Gastrocnemius medialis (tissue), 4 donors: ENCODE measurements around the gene NES. TPM values are rescaled to one million over a fixed set of nuclear protein-coding genes. Genes with fewer than 3 reads are reported as not detected.

Experiments
- ATAC-seq, 2 donors: fragments of 150-250 bp; one replicate each; pipeline ENCODE4 v1.9.1; 2016
- DNase-seq, 2 donors: peaks; one replicate each; pipeline ENCODE4 v3.0.0-alpha.2; 2019
- H3K27ac ChIP-seq, 4 donors: fragments of 200-600 bp; sonication (generic); 1 replicate in 1 of 4; 2 replicates in 3 of 4; pipeline ENCODE4 v1.5.1; 2016 to 2018; ENCODE audit warnings: mild to moderate bottlenecking in 2 of 4, moderate library complexity in 1 of 4
- H3K27me3 ChIP-seq, 3 donors: fragments of 200-600 bp; sonication (generic) in 2 of 3; 1 replicate in 1 of 3; 2 replicates in 2 of 3; pipeline versions ENCODE4 v1.5.1 to v1.6.0; 2016 to 2019; ENCODE audit warnings: mild to moderate bottlenecking in 1 of 3, moderate library complexity in 1 of 3
- H3K36me3 ChIP-seq, 2 donors: fragments of 200-600 bp; sonication (generic) in 1 of 2; one replicate each; pipeline ENCODE4 v1.5.1; 2017 to 2018
- H3K4me1 ChIP-seq, 2 donors: fragments of 200-600 bp; sonication (generic) in 1 of 2; one replicate each; pipeline ENCODE4 v1.5.1; 2016 to 2017; ENCODE audit warnings: mild to moderate bottlenecking in 2 of 2
- H3K4me3 ChIP-seq, 4 donors: fragments of 200-600 bp; sonication (generic) in 3 of 4; 1 replicate in 1 of 4; 2 replicates in 3 of 4; pipeline ENCODE4 v1.5.1; 2016 to 2019; ENCODE audit warnings: mild to moderate bottlenecking in 2 of 4
- H3K9me3 ChIP-seq, 3 donors: fragments of 200-600 bp; sonication (generic) in 2 of 3; 1 replicate in 1 of 3; 2 replicates in 2 of 3; pipeline ENCODE4 v1.5.1; 2016 to 2019
- POLR2A ChIP-seq, 2 donors: fragments of 450-650 bp; IDR thresholded peaks; one replicate each; pipeline ENCODE4 v1.6.1; 2017; ENCODE audit warnings: antibody characterized with exemption in 2 of 2, mild to moderate bottlenecking in 2 of 2, moderate library complexity in 2 of 2
- in situ Hi-C, 4 donors: fragments of 200-750 bp; cut with MboI; loops; one replicate each; pipeline versions ENCODE4 v1.15.0 to v1.8.0; 2017; ENCODE audit warnings: low sequenced_read_pairs in 4 of 4
- intact Hi-C: fragments of 100-400 bp; cut with DNase I; formaldehyde crosslinking; loops from one replicate; pipeline ENCODE4 v1.15.1; 2023; ENCODE audit warnings: low total_unique reads
- total RNA-seq, 4 donors: library from RNA; depleted of rRNA; stranded (reverse); fragments of >200 nt; gene quantifications; one replicate each; pipeline versions ENCODE4 v1.1.0 to v1.2.3, GENCODE V29; 2016
- TF ChIP-seq, protein P1 (sequence below), 5 experiments: fragments of 450-650 bp in 3 of 5; fragments of 200-600 bp in 2 of 5; sonication (generic) in 2 of 5; IDR thresholded peaks in 4 of 5; conservative IDR thresholded peaks in 1 of 5; 1 replicate in 4 of 5; 2 replicates in 1 of 5; pipeline ENCODE4 v1.5.1; 2016 to 2019; ENCODE audit warnings: antibody characterized with exemption in 5 of 5, mild to moderate bottlenecking in 3 of 5, moderate library complexity in 3 of 5

The NES gene
- total RNA-seq, 4 donors from 2014 or later = 13.7 to 60.9 (median 26.4) TPM

DNA sequence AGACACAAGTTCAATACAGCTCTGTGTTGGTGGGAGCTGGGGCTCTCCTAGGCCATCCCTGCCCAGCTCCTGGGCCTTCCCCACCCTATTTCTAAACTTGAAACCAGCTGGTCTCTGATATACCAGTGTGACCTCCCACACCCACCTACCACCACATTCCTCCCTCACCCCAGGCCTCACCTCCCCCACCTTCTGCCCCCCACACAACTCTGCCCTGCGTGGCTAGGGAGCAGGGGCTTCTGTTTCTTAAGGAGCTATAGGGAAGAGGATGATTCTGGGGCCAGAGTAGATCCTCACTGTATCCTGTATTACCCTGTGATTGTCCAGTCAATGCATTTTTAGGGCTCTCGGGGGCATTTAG, 16.5 kb downstream of the NES start:
- Histone ChIP-seq H3K27me3 (peaks cover 8 to 14% (median 13%) of the 10 kb centered on the region in 3 donors), H3K4me3 (peak overlapping the region; percentile 16 to 46 (median 17)), H3K4me1 (peaks cover 77 to 78% of the 10 kb centered on the region in 2 donors), H3K9me3 (no peaks in the 10 kb centered on the region), H3K36me3 (no peaks in the 10 kb centered on the region), H3K27ac (peak overlapping the region; percentile 91 to 97 (median 94))
- in situ Hi-C loops (no loop called here), intact Hi-C loops (loop anchor here (1.0 to 10.0 kb wide), 7 partner anchors 18 to 536 kb away; partner anchors contain the start of genes MEF2D, MRPL24 and PEAR1)
- DNase-seq = no peak
- TF ChIP-seq, protein P1, sequence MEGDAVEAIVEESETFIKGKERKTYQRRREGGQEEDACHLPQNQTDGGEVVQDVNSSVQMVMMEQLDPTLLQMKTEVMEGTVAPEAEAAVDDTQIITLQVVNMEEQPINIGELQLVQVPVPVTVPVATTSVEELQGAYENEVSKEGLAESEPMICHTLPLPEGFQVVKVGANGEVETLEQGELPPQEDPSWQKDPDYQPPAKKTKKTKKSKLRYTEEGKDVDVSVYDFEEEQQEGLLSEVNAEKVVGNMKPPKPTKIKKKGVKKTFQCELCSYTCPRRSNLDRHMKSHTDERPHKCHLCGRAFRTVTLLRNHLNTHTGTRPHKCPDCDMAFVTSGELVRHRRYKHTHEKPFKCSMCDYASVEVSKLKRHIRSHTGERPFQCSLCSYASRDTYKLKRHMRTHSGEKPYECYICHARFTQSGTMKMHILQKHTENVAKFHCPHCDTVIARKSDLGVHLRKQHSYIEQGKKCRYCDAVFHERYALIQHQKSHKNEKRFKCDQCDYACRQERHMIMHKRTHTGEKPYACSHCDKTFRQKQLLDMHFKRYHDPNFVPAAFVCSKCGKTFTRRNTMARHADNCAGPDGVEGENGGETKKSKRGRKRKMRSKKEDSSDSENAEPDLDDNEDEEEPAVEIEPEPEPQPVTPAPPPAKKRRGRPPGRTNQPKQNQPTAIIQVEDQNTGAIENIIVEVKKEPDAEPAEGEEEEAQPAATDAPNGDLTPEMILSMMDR (IDR thresholded peaks at IDR 0.05 in 4 of 5, conservative IDR thresholded peaks at IDR 0.05 in 1 of 5) = no peak
- no peak for TF ChIP-seq POLR2A (IDR thresholded peaks at IDR 0.05)
- ATAC-seq = no peak

DNA sequence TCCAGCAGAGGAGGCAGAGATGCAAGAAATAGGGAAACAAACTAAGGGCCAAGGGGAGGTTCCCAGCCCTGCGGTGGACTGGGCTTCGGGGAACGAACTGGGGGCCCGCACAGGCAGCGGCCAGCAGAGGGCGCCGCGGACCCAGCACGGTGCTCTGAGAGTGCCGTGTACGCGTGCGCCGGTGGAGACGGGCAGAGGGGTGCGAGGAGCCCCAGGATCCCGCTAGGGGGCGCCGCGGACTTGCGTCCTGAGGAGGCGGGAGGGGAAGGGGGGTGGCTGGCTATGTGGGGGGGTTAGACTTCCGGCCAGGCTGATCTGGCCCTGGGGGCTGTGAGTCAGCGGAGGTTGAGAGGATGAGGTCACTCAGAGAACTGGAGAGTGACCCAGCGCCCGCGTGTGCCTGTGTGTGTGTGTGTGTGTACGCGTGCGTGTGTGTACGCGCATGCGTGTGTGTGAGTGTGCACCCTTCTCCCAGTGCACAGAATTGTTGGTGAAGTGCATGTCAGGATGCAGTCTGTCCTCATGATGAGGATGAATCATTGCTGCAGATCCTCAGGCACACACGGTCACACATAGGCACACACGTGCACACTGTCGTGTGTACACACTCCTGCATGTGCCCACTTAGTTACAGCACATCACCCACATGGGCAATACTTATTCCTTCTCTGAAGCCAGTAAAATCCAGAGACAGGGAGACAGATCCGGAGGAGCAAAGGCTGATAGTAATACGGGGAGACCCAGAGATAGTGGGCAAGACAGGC, 17.0 kb downstream of the NES start:
- Histone ChIP-seq H3K27me3 (peaks cover 8 to 14% (median 14%) of the 10 kb centered on the region in 3 donors), H3K4me3 (peak overlapping the region in 1 of 4 donors; percentile 46), H3K4me1 (peaks cover 72% of the 10 kb centered on the region in 2 donors), H3K36me3 (no peaks in the 10 kb centered on the region), H3K9me3 (no peaks in the 10 kb centered on the region), H3K27ac (peak overlapping the region; percentile 91 to 97 (median 94))
- in situ Hi-C loops (no loop called here), intact Hi-C loops (loop anchor here (1.0 to 10.0 kb wide), 8 partner anchors 18 to 535 kb away; partner anchors contain the start of genes MEF2D, MRPL24 and PEAR1)
- TF ChIP-seq, protein P1 (IDR thresholded peaks at IDR 0.05 in 4 of 5, conservative IDR thresholded peaks at IDR 0.05 in 1 of 5) = peak; percentile 99 to 100 (median 100)
- TF ChIP-seq POLR2A (IDR thresholded peaks at IDR 0.05) = no peak
- ATAC-seq (peak; percentile 58 to 59), DNase-seq (peak; percentile 89 to 95)

DNA sequence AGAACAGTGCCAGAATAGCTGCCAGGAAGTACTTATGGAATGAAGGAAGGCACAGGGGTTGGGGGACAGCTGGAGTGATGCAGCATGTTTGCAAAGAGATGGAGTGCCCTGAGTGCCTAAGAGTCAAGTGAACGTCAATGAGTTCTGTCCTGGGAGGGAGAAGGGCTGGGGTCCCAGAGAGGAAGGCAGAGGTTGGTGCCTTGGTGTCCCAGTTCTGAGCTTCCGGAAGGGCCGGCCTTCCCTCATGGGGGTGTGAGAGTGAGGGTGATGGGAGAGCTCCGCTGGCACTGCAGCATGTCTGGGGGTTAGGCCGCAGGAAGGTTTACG, 17.6 kb downstream of the NES start:
- peaks cover 66 to 67% of the 10 kb centered on the region in 2 donors for H3K4me1 ChIP-seq
- peaks cover 8 to 14% (median 14%) of the 10 kb centered on the region in 3 donors for H3K27me3 ChIP-seq
- TF ChIP-seq, protein P1 (IDR thresholded peaks at IDR 0.05 in 4 of 5, conservative IDR thresholded peaks at IDR 0.05 in 1 of 5) = no peak
- no peak for TF ChIP-seq POLR2A (IDR thresholded peaks at IDR 0.05)
- no peak overlapping the region for H3K4me3 ChIP-seq
- no peaks in the 10 kb centered on the region for H3K36me3 ChIP-seq
- H3K27ac ChIP-seq = peak overlapping the region; percentile 91 to 97 (median 94)
- intact Hi-C loops = loop anchor here (5.0 kb wide), 1 partner anchor 77 kb away; no protein-coding TSS in a partner anchor
- H3K9me3 ChIP-seq = no peaks in the 10 kb centered on the region
- in situ Hi-C loops = no loop called here
- no peak for DNase-seq
- no peak for ATAC-seq

DNA sequence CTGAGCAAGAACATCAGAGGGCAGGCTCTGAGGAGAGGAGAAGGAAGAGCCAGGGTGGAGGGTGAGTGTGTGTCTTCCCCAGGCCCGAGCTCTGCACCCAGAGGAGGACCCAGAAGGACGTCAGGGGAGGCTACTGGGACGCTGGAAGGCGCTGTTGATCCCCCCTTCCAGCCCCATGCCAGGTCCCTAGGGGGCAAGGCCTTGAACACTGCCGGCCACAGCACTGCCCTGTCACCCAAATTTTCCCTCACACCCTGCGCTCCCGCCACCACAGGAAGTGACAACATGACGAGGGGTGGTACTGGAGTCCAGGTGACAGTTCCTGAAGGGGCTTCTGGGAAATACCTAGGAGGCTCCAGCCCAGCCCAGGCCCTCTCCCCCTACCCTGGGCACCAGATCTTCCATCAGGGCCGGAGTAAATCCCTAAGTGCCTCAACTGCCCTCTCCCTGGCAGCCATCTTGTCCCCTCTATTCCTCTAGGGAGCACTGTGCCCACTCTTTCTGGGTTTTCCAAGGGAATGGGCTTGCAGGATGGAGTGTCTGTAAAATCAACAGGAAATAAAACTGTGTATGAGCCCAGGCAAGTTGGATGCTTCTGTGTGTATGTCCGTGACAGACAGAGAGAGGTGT, 18.1 kb downstream of the NES start:
- Histone ChIP-seq H3K4me3 (no peak overlapping the region), H3K9me3 (no peaks in the 10 kb centered on the region), H3K4me1 (peaks cover 61% of the 10 kb centered on the region in 2 donors), H3K27ac (peak overlapping the region in 2 of 4 donors; percentile 91 to 96), H3K36me3 (no peaks in the 10 kb centered on the region), H3K27me3 (peaks cover 12 to 14% (median 14%) of the 10 kb centered on the region in 3 donors)
- TF ChIP-seq, protein P1 (IDR thresholded peaks at IDR 0.05 in 4 of 5, conservative IDR thresholded peaks at IDR 0.05 in 1 of 5) = no peak
- no peak for TF ChIP-seq POLR2A (IDR thresholded peaks at IDR 0.05)
- intact Hi-C loops (loop anchor here (5.0 kb wide), 1 partner anchor 77 kb away; no protein-coding TSS in a partner anchor), in situ Hi-C loops (no loop called here)
- ATAC-seq (no peak), DNase-seq (no peak)
